GM19438 (cell line): ENCODE measurements around the gene HSPE1.
"Not testable (repeated sequence)": the region's sequence is repeated elsewhere in the genome, so short reads cannot be mapped to it uniquely, and the experiment has no call there.

Experiments used
- ATAC-seq: cut with Tn5 transposase; IDR thresholded peaks from one replicate; pipeline ENCODE4 v1.9.1; 2021; ENCODE audit warnings: low read depth; ENCODE audit not compliant: unreplicated experiment

HSPE1 gene

GRCh38 chr2:197499594-197500502 lies at the start of gene HSPE1, which contains the start of gene HSPD1:
HSPE1 (plus strand) TSS chr2:197500379; CDS start chr2:197500437, 58 bp downstream.
HSPD1 (minus strand) TSS chr2:197499840; CDS start chr2:197498848, 992 bp downstream.
- ATAC-seq, result peak; percentile 68

GRCh38 chr2:197450465-197450864 lies 49.7 kb upstream of the HSPE1 start:
- ATAC-seq, result no peak

DNA sequence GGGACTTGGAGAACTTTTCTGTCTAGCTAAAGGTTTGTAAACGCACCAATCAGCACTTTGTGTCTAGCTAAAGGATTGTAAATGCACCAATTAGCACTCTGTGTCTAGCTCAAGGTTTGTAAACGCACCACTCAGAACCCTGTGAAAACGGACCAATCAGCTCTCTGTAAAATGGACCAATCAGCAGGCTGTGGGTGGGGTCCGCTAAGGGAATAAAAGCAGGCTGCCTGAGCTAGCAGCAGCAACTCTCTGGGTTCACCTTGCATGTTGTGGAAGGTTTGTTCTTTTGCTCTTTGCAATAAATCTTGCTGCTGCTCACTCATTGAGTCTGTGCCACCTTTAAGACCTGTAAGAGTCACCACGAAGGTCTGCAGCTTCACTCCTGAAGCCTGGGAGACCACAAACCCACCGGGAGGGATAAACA lies 49.2 kb upstream of the HSPE1 start:
- not testable (repeated sequence) for ATAC-seq

GRCh38 chr2:197452754-197453122 lies 47.4 kb upstream of the HSPE1 start:
- ATAC-seq, result no peak

DNA sequence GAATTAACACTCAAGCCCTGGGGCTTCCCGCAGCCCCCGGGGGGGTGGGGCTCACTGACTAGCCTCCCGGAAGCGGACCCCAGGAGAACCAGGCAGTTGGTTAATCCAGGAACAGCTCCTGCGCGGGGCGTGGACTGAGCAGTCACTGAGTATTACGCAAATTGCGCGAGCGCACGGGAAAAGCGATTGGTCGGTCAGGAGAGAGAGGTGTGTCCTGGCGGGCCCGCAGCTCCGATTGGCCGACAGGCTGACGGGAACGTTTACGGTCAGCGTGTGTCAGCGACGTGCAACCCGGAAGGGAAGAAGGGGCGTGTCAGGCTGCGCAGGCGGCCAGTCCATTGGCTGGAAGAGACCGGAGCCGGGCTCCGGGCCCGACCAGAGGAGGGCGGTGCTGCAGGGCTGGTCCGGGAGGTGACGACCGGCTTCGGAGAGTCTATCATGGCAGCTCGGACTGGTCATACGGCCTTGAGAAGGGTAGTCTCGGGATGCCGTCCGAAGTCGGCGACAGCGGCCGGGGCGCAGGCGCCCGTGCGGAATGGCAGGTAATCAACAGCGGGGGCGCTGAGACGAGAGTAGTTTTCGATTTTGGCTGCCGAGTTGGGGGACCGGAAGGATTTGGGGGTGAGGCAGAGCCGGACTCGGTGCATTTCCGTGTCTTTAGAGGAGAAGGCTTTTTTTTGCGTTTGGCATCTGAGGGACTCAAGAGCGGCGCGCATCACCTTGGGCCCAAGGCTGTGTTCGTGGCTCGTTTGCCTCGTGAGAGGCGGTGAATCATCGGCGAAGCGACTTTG lies 46.9 kb upstream of the HSPE1 start, which contains the start of gene COQ10B:
COQ10B (plus strand) TSS at position 430 of the 791 bp plus-strand sequence; CDS start at position 439, 9 bp downstream.
- ATAC-seq, result peak; percentile 95

- ATAC-seq, result peak; percentile 23
These were observed 46.2 kb upstream of the HSPE1 start for GRCh38 chr2:197453914-197454398.

DNA sequence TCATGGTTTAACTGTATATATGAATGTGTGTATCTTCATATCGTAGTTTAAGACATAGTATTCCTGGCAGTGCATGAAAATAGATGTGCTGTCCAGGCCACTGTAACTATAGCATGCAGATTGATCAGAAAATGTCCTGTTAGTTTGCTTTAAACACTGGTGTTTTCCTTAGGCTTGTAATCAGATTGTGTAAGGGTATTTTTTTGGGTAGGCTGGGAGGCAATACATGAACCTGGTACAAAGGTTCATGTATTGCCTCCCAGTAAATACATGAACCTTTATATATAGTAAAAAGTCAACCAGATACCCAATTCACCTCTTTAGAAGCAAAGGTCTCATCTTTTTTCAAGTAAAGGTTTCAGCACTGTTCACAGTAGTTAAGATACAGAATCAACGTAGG lies 45.3 kb upstream of the HSPE1 start:
- ATAC-seq, result no peak

GRCh38 chr2:197455428-197455827 lies 44.8 kb upstream of the HSPE1 start:
- ATAC-seq, result no peak

DNA sequence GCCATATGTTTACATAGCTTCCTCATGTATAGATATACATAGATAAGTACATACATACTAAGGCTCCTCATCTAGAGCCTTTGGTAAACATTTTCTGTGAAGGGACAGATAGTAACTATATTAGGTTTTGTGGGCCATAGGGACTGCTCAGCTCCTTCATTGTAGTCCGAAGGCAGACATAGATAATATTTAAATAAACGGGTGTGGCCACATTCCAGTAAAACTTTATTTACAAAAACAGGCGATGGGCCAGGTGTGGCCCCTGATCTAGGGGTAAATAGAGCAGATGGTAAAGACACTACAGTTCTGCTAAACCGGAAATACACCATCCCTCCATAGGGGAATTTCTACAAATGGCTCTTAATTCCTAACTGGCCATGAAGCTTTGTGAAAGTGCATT lies 39.5 kb upstream of the HSPE1 start:
- ATAC-seq, result no peak

- no peak for ATAC-seq
These were observed 39.1 kb upstream of the HSPE1 start for GRCh38 chr2:197461057-197461456.

DNA sequence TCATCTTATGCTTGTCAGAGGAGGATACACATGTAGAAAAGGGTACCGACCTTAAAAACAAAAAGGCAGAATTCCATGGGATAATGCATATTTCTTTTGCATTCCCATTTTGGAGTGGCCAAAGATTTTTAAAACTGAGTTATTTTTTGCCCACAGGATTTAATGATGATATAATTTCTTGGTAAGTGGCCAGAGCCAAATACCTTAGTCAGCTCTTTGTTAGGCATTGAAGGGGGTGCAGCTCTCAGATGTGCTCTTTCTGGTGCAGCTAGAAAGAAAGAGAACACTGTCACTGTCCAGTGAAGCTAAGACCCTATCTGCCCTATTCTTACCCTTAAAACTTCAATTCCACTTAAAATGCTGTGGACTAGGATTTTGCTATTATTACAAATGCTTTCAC lies 36.0 kb upstream of the HSPE1 start:
- ATAC-seq, result no peak

DNA sequence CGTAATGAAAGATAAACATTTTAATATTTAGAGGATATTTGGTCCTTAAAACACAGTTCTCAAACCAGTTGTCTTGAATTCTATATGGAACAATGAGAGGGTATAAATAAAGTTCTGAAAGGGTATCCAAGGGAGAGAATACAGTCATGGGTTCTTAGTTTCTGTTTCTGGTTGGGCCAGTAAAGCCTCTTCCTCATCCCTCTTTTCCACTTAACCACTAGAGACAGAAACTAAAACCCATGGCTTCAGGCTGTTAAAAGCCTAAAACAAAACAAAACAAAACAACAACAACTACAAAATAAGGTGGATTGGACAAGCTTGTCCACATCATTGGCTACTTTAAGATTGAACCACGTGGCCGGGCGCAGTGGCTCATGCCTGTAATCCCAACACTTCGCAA lies 28.0 kb upstream of the HSPE1 start:
- ATAC-seq, result no peak

- no peak for ATAC-seq
These were observed 22.4 kb upstream of the HSPE1 start for GRCh38 chr2:197477797-197478196.

DNA sequence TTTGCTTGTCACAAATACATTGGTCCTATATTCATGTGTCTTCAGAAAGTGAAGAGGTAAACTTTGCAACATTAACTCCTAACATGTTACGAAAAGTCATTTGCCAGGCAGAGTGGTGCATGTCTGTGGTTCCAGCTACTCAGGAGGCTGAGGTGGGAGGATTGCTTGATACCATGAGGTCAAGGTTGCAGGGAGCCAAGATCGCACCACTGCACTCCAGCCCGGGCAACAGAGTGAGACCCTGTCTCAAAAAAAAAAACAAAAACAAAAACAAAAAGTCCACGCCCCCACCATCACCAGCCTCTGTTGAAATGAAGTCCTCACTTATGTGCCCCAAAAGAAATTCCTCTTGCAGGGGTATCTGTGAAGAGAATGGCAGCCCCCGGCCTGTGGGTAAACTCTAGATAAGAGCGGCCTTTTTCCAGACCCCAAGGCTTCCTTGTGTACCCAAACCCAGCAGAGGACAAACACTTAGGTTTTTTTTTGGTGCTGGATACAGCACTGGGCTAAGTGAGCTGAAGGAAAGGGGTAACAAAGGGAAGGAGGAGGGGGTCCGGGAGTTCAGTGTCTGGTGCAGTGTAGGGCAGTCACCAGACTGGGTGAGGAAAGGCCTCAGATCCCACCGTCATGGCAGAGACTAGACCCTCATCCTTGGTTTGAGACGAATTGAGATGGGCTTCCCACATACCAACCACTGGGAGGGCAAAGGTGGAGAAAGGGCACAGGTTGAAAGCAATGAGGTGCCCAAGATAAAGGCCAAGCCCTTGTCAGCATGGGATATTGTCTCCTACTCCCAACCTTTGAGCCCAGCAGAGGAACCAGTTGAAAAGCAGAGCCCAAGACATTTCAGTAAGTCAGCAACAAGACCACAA lies 19.8 kb upstream of the HSPE1 start:
- ATAC-seq, result no peak

- not testable (repeated sequence) for ATAC-seq
These were observed 15.9 kb upstream of the HSPE1 start for GRCh38 chr2:197484248-197484647.

DNA sequence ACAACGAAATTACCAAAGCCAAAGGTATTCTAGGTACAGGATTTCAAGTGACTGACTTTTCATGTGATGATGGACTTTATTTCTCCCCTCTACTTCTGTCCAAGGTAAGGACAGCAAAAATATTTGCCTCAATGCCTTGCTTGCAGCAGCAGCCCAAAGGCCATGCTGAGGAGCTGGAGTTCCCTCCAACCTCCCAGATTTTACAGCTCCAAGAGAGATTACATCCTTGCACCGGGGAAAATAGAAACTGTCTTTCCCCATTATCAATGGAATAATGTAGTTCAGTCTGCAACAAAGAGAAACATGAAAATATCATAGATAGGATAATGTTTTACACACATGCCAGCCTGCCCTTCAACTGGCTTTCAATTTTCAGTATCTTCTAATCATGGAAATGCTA lies 14.0 kb upstream of the HSPE1 start:
- no peak for ATAC-seq

DNA sequence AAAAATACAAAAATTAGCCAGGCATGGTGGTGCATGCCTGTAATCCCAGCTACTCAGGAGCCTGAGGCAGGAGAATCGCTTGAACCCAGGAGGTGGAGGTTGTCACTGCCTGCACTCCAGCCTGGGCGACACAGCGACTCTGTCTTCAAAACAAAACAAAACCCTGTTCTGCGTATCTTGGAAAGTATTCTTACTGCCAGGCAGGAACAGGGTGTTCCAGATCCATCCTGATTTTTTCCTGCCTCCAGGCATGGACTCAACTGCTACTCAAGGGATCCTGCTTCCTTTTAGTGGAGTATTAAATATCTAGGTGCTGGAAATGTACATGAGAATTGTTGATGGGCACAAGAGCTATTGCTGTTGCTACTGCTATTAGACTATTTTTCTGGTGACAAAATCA lies 12.8 kb upstream of the HSPE1 start:
- ATAC-seq, result no peak

DNA sequence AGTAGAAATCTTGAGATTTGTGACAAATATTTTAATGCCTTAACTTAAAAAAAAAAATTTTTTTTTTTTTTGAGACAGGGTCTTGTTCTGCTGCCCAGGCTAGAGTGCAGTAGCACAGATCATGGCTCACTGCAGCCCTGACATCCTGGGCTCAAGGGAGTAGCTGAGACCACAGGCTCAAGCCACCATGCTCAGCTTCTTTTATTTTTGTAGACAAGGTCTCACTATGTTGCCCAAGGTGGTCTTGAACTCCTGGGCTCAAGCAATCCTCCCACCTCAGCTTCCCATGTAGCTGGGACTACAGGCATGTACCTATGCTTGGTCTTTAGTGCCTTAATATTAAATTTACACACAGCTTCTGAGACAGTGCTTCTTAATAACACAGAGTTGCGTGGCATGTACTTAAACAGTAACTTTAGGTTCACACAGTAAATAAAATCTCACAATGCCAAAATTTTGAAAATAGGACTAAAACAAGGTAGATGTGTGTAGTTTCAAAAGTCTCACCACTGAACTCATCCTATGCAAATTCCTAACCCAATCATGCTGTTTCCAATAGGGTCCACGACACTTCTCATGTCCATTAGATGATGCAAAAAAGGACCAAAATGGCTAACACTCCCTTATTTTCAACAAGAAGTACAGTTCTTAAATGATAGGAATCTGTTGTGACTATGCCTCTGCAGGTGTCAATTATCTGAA lies 4.6 kb upstream of the HSPE1 start:
- no peak for ATAC-seq

DNA sequence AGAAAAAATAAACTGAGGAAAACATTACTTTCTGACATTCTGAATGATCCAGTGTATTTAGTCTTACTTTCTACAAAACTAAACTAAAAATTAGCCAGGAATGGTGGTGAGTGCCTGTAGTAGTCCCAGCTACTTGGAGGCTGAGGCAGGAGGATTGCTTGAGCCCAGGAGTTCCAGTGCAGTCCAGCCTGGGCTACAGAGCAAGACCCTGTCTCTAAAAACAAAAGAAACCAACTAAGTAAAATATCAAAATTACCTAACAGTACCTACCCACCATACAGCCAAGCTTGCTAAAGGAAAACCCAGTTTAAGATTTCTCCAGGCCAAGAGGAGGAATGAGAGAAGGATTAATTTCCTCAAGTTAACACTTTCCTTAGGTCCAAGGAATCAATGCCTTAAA lies 3.5 kb upstream of the HSPE1 start:
- ATAC-seq, result no peak

DNA sequence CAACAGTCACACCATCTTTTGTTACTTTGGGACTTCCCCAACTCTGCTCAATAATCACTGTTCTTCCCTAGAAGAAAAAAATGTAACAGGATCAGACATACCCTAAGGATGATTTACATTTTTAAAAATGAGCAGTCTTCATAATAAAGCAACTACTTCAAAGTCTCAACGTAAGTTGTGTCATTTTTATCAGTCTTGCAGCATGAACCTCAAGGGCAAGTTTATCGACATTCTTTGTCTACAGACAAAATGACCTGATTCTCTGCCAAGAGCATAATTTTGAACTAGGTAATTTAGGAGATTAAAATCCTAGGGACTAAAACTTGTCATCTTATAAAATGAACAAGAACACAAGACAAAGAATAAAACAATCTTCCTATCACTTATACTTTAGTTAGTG lies 2.9 kb upstream of the HSPE1 start:
- ATAC-seq, result no peak
